Measurements from ENCODE around the gene C18orf63. TPM values are rescaled to one million over a fixed set of nuclear protein-coding genes. Genes with fewer than 3 reads are reported as not detected.
A peak's percentile ranks its signal among the peaks of the same experiment; 100 is the strongest.
"Not testable (repeated sequence)": the region's sequence is repeated elsewhere in the genome, so short reads cannot be mapped to it uniquely, and the experiment has no call there.

Gene C18orf63
- total and polyA plus RNA-seq, 2 experiments from 2014 or later, result not detected

- DNase-seq (ENCODE audit: low spot score) (no peak), ATAC-seq (no peak)
- H3K4me2 ChIP-seq, result 0 out of 2 replicates have a peak overlapping the region, but pooled peaks have one; percentile 79
- H3K36me3 Mint-ChIP-seq (ENCODE audit: low read depth), result peaks cover 35% of the 10 kb centered on the region
- no peaks in the 10 kb centered on the region for H3K36me3 ChIP-seq (ENCODE audit: insufficient read depth)
- no peak overlapping the region for H3K4me3 Mint-ChIP-seq
- peaks cover 6% of the 10 kb centered on the region; the same call in 1 of the 2 replicates for H3F3A ChIP-seq (replicated peaks; ENCODE audit: low read depth)
- TF ChIP-seq, protein P1, sequence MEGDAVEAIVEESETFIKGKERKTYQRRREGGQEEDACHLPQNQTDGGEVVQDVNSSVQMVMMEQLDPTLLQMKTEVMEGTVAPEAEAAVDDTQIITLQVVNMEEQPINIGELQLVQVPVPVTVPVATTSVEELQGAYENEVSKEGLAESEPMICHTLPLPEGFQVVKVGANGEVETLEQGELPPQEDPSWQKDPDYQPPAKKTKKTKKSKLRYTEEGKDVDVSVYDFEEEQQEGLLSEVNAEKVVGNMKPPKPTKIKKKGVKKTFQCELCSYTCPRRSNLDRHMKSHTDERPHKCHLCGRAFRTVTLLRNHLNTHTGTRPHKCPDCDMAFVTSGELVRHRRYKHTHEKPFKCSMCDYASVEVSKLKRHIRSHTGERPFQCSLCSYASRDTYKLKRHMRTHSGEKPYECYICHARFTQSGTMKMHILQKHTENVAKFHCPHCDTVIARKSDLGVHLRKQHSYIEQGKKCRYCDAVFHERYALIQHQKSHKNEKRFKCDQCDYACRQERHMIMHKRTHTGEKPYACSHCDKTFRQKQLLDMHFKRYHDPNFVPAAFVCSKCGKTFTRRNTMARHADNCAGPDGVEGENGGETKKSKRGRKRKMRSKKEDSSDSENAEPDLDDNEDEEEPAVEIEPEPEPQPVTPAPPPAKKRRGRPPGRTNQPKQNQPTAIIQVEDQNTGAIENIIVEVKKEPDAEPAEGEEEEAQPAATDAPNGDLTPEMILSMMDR (conservative IDR thresholded peaks at IDR 0.05; ENCODE audit: low read depth in 2 of 2), result no peak
- TF ChIP-seq ZNF331 (CRISPR knock-in tag; IDR thresholded peaks at IDR 0.05; ENCODE audit: low read depth) (no peak), NANOG (IDR thresholded peaks at IDR 0.05; ENCODE audit: borderline replicate concordance) (no peak), POLR2AphosphoS5 (IDR thresholded peaks at IDR 0.05; ENCODE audit: low read depth) (no peak), JUNB (IDR thresholded peaks at IDR 0.05; ENCODE audit: unreplicated experiment) (no peak), CREB1 (CRISPR knock-in tag; IDR thresholded peaks at IDR 0.05; ENCODE audit: low read depth) (no peak)
- TF ChIP-seq, protein P2, sequence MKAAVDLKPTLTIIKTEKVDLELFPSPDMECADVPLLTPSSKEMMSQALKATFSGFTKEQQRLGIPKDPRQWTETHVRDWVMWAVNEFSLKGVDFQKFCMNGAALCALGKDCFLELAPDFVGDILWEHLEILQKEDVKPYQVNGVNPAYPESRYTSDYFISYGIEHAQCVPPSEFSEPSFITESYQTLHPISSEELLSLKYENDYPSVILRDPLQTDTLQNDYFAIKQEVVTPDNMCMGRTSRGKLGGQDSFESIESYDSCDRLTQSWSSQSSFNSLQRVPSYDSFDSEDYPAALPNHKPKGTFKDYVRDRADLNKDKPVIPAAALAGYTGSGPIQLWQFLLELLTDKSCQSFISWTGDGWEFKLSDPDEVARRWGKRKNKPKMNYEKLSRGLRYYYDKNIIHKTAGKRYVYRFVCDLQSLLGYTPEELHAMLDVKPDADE (IDR thresholded peaks at IDR 0.05), result no peak
- peaks cover 99% of the 10 kb centered on the region for H3K79me2 ChIP-seq (replicated peaks; ENCODE audit: insufficient read depth)
- H3K4me1 Mint-ChIP-seq, result peaks cover 82% of the 10 kb centered on the region
- peak overlapping the region; percentile 98 for H3K27ac Mint-ChIP-seq
- H3K4me1 ChIP-seq (ENCODE audit: insufficient read depth), result peaks cover 78% of the 10 kb centered on the region
- H3K27me3 Mint-ChIP-seq (ENCODE audit: insufficient read depth, low read depth, poor library complexity), result peaks cover 11% of the 10 kb centered on the region
- H3K27me3 ChIP-seq (ENCODE audit: insufficient read depth), result no peaks in the 10 kb centered on the region
- H3K4me3 ChIP-seq, result no peak overlapping the region
- peaks cover 2% of the 10 kb centered on the region; the same call in 1 of the 3 replicates for H3K9me3 Mint-ChIP-seq
- no peak overlapping the region for H2AFZ ChIP-seq
- no peaks in the 10 kb centered on the region for H4K20me1 ChIP-seq (replicated peaks; ENCODE audit: insufficient read depth)
- H3K9me2 ChIP-seq (ENCODE audit: insufficient read depth), result no peaks in the 10 kb centered on the region
- peak overlapping the region; percentile 61; the same call in 1 of the 2 replicates for H3K27ac ChIP-seq (ENCODE audit: low read depth)
Observed at GRCh38 chr18:74284980-74285355, 30.7 kb upstream of the C18orf63 start.

DNA sequence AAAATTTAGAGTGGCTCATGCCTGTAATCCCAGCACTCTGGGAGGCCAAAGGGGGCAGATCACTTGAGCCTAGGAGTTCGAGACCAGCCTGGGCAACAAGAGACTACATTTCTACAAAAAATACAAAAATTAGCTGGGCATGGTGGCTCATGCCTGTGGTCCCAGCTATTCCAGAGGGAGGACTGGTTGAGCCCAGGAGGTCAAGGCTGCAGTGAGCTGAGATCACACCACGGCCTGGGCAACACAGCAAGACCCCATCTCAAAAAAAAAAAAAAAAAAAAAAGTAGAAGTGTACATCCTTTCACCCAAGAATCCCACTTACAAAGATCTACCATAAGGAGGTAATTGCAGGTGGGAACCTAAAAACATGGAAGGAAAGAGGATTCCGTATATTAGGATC, 30.1 kb upstream of the C18orf63 start:
- not testable (repeated sequence) for H2AFZ ChIP-seq; H3K27ac Mint-ChIP-seq; H3K4me3 ChIP-seq; H3K9me2 ChIP-seq (ENCODE audit: insufficient read depth); H3K27me3 ChIP-seq (ENCODE audit: insufficient read depth); H3K4me3 Mint-ChIP-seq; H4K20me1 ChIP-seq (replicated peaks; ENCODE audit: insufficient read depth); ATAC-seq; H3K27ac ChIP-seq (ENCODE audit: low read depth); H3K4me2 ChIP-seq; H3K9me3 Mint-ChIP-seq; H3K36me3 ChIP-seq (ENCODE audit: insufficient read depth); H3F3A ChIP-seq (replicated peaks; ENCODE audit: low read depth); DNase-seq (ENCODE audit: low spot score)
- H3K79me2 ChIP-seq (replicated peaks; ENCODE audit: insufficient read depth), result peaks cover 99% of the 10 kb centered on the region
- Mint-ChIP-seq H3K27me3 (ENCODE audit: insufficient read depth, low read depth, poor library complexity) (peaks cover 11% of the 10 kb centered on the region), H3K36me3 (ENCODE audit: low read depth) (peaks cover 35% of the 10 kb centered on the region), H3K4me1 (peaks cover 82% of the 10 kb centered on the region)
- peaks cover 73% of the 10 kb centered on the region for H3K4me1 ChIP-seq (ENCODE audit: insufficient read depth)
